ENCODE results near the gene GALNT5.

DNA sequence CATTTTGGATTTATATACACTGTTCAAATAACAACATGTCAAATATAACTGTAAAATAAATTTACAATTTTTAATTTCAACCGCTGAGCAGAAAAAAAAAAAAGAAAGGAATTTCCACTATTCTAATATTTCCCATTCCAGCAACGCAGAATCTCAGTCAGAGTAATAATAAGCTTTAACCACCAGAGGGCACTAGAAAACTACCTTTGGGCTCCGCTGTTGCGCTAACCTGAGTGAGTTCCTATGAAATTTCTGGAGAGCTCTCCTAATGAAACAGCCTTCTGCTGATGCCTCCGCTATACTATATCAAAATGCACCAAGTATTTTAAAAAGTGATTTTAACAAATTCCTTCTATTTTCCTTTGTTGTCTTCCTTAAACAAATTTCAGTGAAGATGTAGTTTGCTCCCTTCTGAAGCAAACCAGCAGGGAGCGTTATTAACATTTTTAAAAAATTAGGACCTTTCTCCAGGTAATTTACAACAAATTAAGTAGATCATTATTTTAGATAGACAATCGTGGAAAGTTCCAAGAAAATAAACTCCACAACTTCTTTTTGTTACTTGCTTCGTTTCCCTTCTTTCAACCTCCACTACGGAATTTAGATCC is 45.1 kb downstream of the GALNT5 start:
- TF ChIP-seq ZNF121 (tag by site-specific recombination; IDR thresholded peaks at IDR 0.05): no peak
- TF ChIP-seq, protein P1, sequence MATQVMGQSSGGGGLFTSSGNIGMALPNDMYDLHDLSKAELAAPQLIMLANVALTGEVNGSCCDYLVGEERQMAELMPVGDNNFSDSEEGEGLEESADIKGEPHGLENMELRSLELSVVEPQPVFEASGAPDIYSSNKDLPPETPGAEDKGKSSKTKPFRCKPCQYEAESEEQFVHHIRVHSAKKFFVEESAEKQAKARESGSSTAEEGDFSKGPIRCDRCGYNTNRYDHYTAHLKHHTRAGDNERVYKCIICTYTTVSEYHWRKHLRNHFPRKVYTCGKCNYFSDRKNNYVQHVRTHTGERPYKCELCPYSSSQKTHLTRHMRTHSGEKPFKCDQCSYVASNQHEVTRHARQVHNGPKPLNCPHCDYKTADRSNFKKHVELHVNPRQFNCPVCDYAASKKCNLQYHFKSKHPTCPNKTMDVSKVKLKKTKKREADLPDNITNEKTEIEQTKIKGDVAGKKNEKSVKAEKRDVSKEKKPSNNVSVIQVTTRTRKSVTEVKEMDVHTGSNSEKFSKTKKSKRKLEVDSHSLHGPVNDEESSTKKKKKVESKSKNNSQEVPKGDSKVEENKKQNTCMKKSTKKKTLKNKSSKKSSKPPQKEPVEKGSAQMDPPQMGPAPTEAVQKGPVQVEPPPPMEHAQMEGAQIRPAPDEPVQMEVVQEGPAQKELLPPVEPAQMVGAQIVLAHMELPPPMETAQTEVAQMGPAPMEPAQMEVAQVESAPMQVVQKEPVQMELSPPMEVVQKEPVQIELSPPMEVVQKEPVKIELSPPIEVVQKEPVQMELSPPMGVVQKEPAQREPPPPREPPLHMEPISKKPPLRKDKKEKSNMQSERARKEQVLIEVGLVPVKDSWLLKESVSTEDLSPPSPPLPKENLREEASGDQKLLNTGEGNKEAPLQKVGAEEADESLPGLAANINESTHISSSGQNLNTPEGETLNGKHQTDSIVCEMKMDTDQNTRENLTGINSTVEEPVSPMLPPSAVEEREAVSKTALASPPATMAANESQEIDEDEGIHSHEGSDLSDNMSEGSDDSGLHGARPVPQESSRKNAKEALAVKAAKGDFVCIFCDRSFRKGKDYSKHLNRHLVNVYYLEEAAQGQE (tag by site-specific recombination; IDR thresholded peaks at IDR 0.05): no peak
- TF ChIP-seq, protein P2, sequence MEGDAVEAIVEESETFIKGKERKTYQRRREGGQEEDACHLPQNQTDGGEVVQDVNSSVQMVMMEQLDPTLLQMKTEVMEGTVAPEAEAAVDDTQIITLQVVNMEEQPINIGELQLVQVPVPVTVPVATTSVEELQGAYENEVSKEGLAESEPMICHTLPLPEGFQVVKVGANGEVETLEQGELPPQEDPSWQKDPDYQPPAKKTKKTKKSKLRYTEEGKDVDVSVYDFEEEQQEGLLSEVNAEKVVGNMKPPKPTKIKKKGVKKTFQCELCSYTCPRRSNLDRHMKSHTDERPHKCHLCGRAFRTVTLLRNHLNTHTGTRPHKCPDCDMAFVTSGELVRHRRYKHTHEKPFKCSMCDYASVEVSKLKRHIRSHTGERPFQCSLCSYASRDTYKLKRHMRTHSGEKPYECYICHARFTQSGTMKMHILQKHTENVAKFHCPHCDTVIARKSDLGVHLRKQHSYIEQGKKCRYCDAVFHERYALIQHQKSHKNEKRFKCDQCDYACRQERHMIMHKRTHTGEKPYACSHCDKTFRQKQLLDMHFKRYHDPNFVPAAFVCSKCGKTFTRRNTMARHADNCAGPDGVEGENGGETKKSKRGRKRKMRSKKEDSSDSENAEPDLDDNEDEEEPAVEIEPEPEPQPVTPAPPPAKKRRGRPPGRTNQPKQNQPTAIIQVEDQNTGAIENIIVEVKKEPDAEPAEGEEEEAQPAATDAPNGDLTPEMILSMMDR (tag by site-specific recombination; IDR thresholded peaks at IDR 0.05): peak; percentile 56
- TF ChIP-seq YY1 (tag by site-specific recombination; IDR thresholded peaks at IDR 0.05): no peak
- TF ChIP-seq ZSCAN23 (tag by site-specific recombination; IDR thresholded peaks at IDR 0.05): no peak
- no peak for TF ChIP-seq GLI4 (tag by site-specific recombination; IDR thresholded peaks at IDR 0.05)
- no peak for TF ChIP-seq ZNF394 (tag by site-specific recombination; IDR thresholded peaks at IDR 0.05; ENCODE audit: borderline replicate concordance)
- TF ChIP-seq, protein P3, sequence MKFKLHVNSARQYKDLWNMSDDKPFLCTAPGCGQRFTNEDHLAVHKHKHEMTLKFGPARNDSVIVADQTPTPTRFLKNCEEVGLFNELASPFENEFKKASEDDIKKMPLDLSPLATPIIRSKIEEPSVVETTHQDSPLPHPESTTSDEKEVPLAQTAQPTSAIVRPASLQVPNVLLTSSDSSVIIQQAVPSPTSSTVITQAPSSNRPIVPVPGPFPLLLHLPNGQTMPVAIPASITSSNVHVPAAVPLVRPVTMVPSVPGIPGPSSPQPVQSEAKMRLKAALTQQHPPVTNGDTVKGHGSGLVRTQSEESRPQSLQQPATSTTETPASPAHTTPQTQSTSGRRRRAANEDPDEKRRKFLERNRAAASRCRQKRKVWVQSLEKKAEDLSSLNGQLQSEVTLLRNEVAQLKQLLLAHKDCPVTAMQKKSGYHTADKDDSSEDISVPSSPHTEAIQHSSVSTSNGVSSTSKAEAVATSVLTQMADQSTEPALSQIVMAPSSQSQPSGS (tag by site-specific recombination; IDR thresholded peaks at IDR 0.05; ENCODE audit: low read depth): no peak
- TF ChIP-seq, protein P4, sequence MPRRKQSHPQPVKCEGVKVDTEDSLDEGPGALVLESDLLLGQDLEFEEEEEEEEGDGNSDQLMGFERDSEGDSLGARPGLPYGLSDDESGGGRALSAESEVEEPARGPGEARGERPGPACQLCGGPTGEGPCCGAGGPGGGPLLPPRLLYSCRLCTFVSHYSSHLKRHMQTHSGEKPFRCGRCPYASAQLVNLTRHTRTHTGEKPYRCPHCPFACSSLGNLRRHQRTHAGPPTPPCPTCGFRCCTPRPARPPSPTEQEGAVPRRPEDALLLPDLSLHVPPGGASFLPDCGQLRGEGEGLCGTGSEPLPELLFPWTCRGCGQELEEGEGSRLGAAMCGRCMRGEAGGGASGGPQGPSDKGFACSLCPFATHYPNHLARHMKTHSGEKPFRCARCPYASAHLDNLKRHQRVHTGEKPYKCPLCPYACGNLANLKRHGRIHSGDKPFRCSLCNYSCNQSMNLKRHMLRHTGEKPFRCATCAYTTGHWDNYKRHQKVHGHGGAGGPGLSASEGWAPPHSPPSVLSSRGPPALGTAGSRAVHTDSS (tag by site-specific recombination; IDR thresholded peaks at IDR 0.05): no peak
- no peak for TF ChIP-seq ZNF623 (tag by site-specific recombination; IDR thresholded peaks at IDR 0.05)
- TF ChIP-seq ZNF707 (tag by site-specific recombination; IDR thresholded peaks at IDR 0.05): no peak
- TF ChIP-seq ZNF138 (tag by site-specific recombination; IDR thresholded peaks at IDR 0.05; ENCODE audit: borderline replicate concordance): no peak
- no peak for TF ChIP-seq ZNF843 (tag by site-specific recombination; IDR thresholded peaks at IDR 0.05)
- TF ChIP-seq ZNF521 (tag by site-specific recombination; IDR thresholded peaks at IDR 0.05): no peak

All from HEK293 (cell line).